ENCODE data around the gene EDEM1. TPM values are rescaled to one million over a fixed set of nuclear protein-coding genes. Genes with fewer than 3 reads are reported as not detected.

Gene EDEM1
- total RNA-seq, 2 donors from 2014 or later, result 8.1 to 11.2 TPM

DNA sequence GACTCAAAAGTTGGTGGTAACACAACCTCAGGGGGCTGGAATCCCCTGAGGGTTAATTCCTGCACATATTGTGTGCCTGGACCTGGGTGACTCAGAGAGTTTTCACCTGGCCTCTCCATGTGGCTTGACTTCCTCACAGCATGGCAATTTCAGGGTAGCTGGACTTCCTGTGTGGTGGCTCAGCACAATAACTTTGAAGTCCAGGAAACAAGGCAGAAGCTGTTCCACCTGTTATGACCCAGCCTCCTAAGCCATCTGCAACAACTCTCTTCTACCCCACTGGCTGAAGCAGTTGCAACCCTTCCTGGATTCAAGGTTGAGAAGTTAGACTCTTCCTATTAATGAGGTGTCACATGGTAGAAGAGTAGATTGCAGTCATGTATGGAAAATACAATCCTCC lies 58.4 kb downstream of the EDEM1 start:
- DNase-seq (ENCODE audit: low spot score), result no peak
- no peaks in the 10 kb centered on the region for H3K27me3 ChIP-seq
- no peak overlapping the region for H3K4me3 ChIP-seq
- no peaks in the 10 kb centered on the region for H3K36me3 ChIP-seq
- no peaks in the 10 kb centered on the region for H3K4me1 ChIP-seq
- peaks cover 0 to 13% of the 10 kb centered on the region in 2 donors for H3K9me3 ChIP-seq
- no peak overlapping the region for H3K27ac ChIP-seq
- TF ChIP-seq, protein P1, sequence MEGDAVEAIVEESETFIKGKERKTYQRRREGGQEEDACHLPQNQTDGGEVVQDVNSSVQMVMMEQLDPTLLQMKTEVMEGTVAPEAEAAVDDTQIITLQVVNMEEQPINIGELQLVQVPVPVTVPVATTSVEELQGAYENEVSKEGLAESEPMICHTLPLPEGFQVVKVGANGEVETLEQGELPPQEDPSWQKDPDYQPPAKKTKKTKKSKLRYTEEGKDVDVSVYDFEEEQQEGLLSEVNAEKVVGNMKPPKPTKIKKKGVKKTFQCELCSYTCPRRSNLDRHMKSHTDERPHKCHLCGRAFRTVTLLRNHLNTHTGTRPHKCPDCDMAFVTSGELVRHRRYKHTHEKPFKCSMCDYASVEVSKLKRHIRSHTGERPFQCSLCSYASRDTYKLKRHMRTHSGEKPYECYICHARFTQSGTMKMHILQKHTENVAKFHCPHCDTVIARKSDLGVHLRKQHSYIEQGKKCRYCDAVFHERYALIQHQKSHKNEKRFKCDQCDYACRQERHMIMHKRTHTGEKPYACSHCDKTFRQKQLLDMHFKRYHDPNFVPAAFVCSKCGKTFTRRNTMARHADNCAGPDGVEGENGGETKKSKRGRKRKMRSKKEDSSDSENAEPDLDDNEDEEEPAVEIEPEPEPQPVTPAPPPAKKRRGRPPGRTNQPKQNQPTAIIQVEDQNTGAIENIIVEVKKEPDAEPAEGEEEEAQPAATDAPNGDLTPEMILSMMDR (IDR thresholded peaks at IDR 0.05), result no peak

DNA sequence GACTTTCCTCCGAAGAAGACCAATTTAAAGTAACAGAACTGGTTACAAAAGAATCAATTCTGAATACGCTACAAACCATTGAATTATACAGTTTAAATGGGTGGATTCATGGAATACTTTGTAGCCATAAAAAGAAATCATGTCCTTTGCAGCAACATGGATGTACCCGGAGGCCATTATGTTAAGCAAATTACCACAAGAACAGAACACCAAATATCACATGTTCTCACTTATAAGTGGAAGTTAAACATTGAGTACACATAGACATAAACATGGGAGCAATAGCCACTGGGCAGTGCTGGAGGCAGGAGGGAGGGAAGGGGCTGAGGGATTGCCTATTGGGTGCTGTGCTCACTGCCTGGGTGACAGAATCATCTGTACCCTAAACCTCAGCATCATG lies 61.3 kb downstream of the EDEM1 start:
- no peak for DNase-seq (ENCODE audit: low spot score)
- Histone ChIP-seq H3K36me3 (no peaks in the 10 kb centered on the region), H3K27ac (no peak overlapping the region), H3K4me1 (no peaks in the 10 kb centered on the region), H3K9me3 (peaks cover 0 to 7% of the 10 kb centered on the region in 2 donors), H3K4me3 (no peak overlapping the region), H3K27me3 (no peaks in the 10 kb centered on the region)
- TF ChIP-seq, protein P1 (IDR thresholded peaks at IDR 0.05), result no peak

DNA sequence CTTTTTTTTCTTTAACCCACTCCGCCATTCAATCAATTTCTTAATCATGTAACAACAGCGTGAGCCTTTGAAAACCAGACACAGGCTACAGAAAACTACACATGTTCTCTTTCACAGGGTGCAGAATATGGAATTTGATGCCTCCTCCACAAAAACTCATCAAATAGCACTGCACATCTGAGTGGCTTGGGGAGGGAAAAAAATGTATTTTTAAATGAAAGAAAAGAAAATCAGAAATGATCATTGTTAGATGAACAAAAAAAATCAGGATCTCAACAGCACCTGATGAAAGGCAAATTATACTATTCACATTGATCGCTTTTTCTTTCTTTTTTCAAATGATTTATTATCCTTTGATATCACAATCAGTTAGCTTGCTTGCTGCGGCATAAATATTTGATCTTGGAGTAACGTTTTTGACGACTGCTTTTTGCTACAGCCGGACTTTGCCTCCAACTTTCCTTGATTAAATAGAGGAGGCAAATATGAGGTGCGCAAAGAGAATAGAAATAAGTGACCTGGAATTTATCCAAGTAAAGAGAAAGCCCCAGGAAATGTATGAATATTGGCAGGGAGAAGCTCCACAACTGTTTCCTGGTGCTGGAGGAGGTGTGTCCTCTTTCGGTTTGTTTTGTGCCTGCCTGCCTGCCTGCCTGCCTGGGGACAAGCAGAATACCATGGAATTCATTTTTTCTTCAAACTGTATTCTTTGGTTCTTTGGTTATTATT lies 63.1 kb downstream of the EDEM1 start:
- DNase-seq (ENCODE audit: low spot score), result no peak

DNA sequence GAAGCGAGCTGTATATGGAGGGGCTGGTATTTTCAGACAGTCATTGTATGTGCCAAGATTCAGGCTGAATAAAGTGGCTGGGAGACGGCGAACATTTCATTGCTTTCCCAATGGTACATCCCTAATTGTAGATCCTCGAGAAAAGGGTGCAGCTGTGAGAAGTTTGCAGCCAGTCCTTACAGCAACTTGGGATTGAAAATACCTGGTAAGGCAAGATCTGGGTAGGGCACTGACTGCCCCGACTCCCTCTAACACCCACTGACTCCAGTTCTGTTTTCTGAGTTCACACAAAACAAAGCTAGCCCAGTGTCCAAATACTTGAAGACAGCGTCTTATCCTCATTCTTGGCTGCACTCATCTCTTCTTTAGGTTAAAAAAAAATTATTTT lies 63.7 kb downstream of the EDEM1 start:
- H3K27me3 ChIP-seq, result no peaks in the 10 kb centered on the region
- no peak for DNase-seq (ENCODE audit: low spot score)
- TF ChIP-seq, protein P1 (IDR thresholded peaks at IDR 0.05), result no peak
- H3K36me3 ChIP-seq, result no peaks in the 10 kb centered on the region
- no peak overlapping the region for H3K27ac ChIP-seq
- H3K4me1 ChIP-seq, result no peaks in the 10 kb centered on the region
- no peaks in the 10 kb centered on the region for H3K9me3 ChIP-seq
- H3K4me3 ChIP-seq, result peak overlapping the region in 1 of 2 donors; percentile 21

More for the DNA sequence above, 63.1 kb downstream of the EDEM1 start:
- peak overlapping the region; percentile 1 to 21 for H3K4me3 ChIP-seq
- TF ChIP-seq, protein P1 (IDR thresholded peaks at IDR 0.05), result no peak
- no peaks in the 10 kb centered on the region for H3K36me3 ChIP-seq
- H3K27ac ChIP-seq, result no peak overlapping the region
- H3K27me3 ChIP-seq, result no peaks in the 10 kb centered on the region
- H3K9me3 ChIP-seq, result no peaks in the 10 kb centered on the region
- no peaks in the 10 kb centered on the region for H3K4me1 ChIP-seq

DNA sequence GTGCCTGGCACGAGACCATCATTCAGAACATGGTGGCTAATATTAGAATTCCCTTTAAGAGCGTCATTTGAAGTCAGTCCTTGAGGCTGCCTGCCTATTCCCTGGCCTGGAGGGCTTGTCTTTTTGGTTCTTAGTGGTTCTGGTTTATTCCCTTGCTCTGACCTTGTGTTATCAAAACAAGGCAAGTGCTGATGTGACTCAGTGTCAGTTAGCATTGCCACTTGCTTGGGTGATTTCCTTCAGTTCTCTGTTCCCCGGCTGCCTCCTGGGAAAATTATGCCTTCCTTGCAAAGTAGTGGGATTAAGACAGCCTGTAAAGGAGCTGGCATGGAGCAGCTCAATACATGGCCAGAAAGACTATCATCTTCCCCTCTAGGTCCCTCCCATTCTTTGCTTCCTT lies 64.6 kb downstream of the EDEM1 start:
- Histone ChIP-seq H3K4me3 (no peak overlapping the region), H3K36me3 (no peaks in the 10 kb centered on the region), H3K27me3 (no peaks in the 10 kb centered on the region), H3K27ac (no peak overlapping the region), H3K9me3 (no peaks in the 10 kb centered on the region), H3K4me1 (no peaks in the 10 kb centered on the region)
- no peak for DNase-seq (ENCODE audit: low spot score)
- TF ChIP-seq, protein P1 (IDR thresholded peaks at IDR 0.05), result no peak

Measured in right atrium auricular region (tissue), 2 donors.